Limb (tissue), 2 donors: ENCODE results near the gene LSM8.
"Not testable (repeated sequence)": the region's sequence is repeated elsewhere in the genome, so short reads cannot be mapped to it uniquely, and the experiment has no call there.

ENCODE experiments used
- DNase-seq, 2 donors: peaks; one replicate each; pipeline ENCODE4 v3.0.0-alpha.2; 2016; ENCODE audit errors: extremely low spot score in 2 of 2

The LSM8 gene

GRCh38 chr7:118214051-118214832 is 30.3 kb downstream of the LSM8 start:
- peak; percentile 87 to 91 for DNase-seq

- DNase-seq = no peak
These were observed 30.8 kb downstream of the LSM8 start for GRCh38 chr7:118214833-118215182.

GRCh38 chr7:118217210-118217619 is 33.3 kb downstream of the LSM8 start:
- DNase-seq = no peak

- no peak for DNase-seq
These were observed 34.6 kb downstream of the LSM8 start for GRCh38 chr7:118218413-118219156.

- no peak for DNase-seq
These were observed 35.2 kb downstream of the LSM8 start for GRCh38 chr7:118219157-118219512.

- DNase-seq = no peak
These were observed 36.6 kb downstream of the LSM8 start for GRCh38 chr7:118220583-118220982.

- no peak for DNase-seq
These were observed 38.6 kb downstream of the LSM8 start for GRCh38 chr7:118222591-118222990.

- no peak for DNase-seq
These were observed 40.6 kb downstream of the LSM8 start, which contains the start of gene ANKRD7 for GRCh38 chr7:118224521-118224920. Gene ANKRD7, plus strand, starts transcription at chr7:118224704. Its CDS starts 127 bp downstream, at chr7:118224831.

GRCh38 chr7:118232837-118233236 is 48.9 kb downstream of the LSM8 start:
- no peak for DNase-seq

GRCh38 chr7:118233799-118234198 is 49.8 kb downstream of the LSM8 start:
- no peak for DNase-seq

GRCh38 chr7:118239014-118239413 is 55.0 kb downstream of the LSM8 start:
- DNase-seq = no peak

- DNase-seq = not testable (repeated sequence)
These were observed 56.4 kb downstream of the LSM8 start for GRCh38 chr7:118240320-118240719.
